ENCODE data around the gene DCAF5. TPM values are rescaled to one million over a fixed set of nuclear protein-coding genes. Genes with fewer than 3 reads are reported as not detected.
A peak's percentile ranks its signal among the peaks of the same experiment; 100 is the strongest.

The DCAF5 gene
- total RNA-seq, 1 experiment from 2014 or later: 19.6 TPM

DNA sequence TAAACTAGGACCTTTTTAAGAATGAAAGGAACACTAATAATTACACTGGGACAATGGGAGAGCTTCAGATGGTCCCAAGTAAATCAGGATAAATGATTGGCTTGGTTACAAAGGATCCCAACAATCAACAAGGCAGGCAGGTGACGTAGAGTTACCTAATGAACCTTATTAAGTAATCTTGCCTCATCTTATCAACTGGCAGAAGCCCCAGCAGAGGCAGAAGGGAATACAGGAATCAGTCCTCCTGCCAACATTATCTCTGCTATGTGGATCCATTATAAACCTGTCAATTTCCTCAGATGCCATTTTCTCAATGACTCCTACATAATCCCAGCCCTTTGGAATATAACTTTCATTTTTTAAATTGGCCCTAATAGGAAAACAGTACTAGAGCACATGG lies 11.4 kb downstream of the DCAF5 start:
- DNase-seq (ENCODE audit: low read depth): no peak

DNA sequence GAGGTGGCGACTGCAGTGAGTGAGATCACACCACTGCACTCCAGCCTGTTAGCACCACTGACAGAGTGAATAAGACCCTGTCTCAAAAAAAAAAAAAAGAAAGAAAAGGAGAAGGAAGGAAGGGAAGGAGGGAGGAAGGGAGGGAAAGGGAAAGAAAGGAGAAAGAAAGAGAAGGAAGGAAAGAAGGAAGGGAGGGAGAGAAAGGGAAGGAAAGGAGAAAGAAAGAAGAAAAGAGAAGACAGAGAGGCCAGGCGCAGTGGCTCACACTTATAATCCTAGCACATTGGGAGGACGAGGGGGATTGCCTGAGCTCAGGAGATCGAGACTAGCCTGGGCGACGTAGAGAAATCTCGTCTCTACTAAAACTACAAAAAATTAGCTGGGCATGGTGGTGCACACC lies 13.2 kb downstream of the DCAF5 start:
- no peak for DNase-seq (ENCODE audit: low read depth)

DNA sequence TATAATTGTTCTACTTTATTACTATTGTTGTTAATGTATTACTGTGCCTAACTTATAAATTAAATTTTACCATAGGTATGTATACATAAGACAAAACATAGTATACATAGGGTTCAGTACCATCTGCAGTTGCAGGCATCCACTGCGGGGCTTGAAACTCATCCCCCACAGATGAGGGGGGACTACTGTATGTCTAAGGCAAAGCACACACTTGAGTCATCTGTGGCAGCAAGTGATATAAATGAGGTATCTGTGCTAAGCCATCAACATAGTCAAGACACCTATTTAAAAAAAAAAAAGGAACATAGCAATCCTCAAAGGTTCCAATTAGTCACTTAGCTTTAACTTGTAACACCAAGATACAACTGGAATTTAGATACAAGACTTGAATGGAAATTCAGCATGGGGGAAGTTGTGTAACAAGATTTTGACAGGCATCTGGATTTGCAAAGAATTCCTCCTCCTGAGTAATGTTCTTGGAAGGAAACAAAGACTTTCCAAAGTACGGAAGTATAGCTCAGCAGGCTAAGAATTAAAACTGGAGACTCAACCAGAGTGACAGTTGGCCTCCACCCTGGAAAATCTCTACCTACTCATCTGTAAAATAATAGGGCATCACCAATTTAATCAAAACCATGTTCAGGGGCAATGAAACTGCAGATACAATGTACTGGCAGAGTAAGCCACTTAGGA lies 14.9 kb downstream of the DCAF5 start:
- peak; percentile 50 for DNase-seq (ENCODE audit: low read depth)

DNA sequence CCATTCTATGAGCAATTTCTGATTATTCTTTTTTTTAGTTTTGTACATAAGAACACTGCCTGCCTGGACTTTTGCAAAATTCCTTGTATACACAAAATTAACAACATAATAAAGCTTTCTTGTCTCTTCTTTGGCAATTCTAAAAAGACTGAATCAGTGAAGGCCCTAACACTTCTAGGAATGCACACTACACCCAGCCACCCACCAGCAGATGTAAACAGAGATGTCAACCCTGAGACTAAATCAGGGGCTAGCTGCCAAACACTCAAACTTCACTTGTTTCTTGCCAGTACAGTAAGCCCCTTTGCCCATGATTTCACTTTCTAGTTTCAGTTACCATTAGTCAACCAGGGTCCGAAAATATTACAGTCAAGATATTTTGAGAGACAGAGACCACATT lies 15.5 kb downstream of the DCAF5 start:
- no peak for DNase-seq (ENCODE audit: low read depth)

DNA sequence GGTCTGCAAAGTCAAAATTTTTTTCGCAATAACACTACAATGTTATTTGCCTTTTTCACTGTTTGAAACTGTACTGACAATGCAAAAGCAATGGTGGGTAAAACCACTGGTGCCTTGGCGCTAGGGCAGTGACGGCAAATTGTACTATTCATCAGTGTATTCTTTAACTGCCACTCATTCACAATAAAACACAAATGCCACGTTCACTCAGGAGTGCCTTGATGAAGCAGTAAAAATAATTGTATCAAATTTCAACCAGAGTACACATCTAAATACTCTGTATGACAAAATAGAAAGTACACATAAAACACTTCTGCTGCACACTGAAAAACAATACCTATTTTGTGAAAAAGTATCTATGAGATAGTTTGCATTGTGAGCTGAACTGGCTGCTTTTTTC lies 17.8 kb downstream of the DCAF5 start:
- DNase-seq (ENCODE audit: low read depth): no peak

DNA sequence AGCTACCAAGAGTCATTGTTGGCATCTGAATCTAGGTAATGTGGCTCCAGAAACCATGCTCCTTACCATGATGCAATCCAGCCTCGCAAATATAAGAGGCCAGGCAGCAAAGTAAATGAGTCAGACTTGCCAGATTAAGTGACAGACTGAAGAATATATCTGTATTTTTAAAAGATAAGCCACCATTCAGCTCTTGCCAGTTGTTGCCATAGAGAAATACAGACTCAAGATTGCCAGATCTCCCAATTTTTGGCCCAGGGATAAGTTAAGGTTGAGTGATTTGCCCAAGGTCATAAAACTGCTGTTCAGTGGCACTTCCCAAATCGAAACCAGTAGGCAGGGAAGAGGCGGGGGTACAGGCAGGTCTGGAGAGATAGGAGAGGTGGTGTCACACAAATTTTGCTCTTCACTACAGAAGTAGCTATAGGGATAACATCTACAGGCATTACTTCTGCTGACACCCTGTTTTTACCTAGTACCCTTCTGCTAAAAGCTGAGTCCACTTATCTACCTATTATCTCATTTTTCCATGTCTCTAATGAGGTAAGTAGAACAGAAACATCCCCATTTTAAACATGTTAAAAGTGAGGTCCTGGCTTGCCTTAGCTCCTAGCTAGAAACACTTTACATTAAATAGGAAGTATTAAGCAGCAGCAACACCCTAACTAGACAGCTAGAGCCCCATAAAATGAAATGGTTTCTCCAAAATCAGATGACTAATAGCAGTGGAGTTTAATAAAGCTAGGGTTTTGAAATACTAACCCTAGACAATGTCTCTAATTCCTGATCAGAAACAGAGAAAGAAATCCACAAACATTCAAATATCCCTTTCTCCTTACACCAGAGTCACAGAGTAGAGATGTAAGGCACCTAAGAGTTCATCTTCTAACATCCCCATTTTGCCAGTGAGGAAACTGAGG lies 19.5 kb downstream of the DCAF5 start:
- DNase-seq (ENCODE audit: low read depth): peak; percentile 70

DNA sequence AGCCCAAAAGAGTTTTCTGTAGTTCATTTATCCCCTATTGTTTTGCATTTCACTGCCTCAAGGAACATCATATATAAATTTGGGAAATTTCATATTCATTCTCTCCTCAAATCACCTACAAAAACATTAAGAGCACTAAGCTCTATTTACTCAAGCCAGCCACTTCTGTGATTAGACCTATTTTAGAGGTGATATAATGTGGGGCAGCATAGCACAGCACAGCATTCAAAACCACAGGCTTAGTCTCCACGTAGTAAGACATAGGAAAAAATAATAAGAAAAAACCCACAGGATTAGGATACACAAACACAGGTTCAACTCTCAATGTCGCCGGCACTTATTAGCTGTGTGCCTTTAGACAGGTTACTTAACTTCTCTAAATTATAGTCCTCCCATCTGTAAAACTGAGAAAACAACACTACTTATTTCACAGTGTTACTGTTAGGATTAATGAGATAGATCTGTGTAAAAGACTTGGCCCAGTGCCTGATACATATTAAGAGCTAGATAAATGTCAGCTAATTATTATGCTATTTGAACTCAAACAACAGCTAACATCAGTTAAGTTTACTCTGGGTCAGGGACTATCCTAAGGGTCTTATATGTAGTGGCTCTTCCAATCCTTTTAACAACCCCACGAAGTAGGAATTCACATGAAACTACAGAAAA lies 20.3 kb downstream of the DCAF5 start:
- no peak for DNase-seq (ENCODE audit: low read depth)

DNA sequence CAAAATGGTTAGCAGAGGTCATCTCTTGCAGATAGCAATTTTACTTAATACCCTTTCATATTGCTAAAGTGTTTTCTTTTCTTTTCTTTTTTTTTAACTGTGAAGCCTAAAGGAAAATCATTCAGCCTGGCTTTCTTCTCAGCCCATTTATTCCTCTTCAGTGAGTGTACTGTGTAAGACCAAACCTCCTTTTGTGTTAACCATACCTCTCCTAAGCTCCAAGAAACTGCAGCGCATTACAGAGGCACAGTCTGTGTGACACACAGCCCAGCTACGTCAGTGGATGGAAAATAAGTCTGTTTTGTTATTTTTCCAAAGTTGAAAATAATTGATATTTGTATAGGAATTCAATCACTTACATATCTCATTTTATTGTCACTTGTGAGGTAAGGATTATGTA lies 21.7 kb downstream of the DCAF5 start:
- no peak for DNase-seq (ENCODE audit: low read depth)

DNA sequence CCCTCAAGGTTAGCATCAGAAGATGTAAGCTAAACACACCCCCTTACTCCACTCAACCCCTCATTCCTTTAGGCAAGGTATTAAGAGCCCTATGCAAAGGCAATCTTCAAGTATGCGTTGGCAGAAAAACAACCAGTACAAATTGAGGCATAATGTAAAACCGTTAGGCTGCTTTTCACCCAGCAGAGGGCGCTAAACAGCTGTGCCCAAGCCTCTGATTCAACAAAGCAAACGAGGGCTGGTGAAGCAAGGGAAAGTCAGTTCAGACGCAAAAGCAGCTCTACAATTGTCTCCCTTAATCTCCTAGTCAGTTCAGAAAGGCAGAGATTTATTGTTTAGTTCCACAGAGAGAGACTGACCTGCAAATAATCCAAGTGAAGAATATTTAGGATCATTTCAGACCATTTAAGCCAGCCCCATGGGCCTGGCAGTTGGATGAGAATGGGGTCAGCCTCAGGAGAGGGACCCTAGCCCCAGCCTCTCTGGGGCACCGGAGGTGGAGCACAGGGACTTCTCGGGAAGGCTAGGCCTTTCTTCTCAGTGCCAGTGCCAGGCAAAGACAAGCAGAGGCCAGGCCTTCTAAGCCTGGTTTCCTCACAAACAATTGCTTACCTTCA lies 23.5 kb downstream of the DCAF5 start:
- peak; percentile 78 for DNase-seq (ENCODE audit: low read depth)

DNA sequence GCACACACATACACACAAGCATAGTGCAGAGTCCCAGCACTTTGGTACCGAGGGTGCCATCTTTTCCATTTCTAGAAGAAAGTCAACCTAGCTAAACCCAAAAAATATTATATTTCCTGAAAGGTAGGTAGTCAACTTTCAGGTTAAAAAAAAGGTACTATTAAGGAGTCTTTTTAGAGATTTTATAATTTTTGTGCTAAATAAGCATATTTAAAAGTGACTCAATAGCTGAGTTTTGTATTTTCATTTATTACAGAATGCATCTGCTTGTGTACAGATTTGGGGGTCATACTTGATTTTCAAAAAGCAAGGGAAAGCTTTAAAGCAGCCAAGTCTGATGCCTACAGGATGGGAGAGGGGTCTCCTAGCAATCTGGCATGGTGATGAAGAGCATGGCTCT lies 34.6 kb downstream of the DCAF5 start:
- DNase-seq (ENCODE audit: low read depth): no peak

DNA sequence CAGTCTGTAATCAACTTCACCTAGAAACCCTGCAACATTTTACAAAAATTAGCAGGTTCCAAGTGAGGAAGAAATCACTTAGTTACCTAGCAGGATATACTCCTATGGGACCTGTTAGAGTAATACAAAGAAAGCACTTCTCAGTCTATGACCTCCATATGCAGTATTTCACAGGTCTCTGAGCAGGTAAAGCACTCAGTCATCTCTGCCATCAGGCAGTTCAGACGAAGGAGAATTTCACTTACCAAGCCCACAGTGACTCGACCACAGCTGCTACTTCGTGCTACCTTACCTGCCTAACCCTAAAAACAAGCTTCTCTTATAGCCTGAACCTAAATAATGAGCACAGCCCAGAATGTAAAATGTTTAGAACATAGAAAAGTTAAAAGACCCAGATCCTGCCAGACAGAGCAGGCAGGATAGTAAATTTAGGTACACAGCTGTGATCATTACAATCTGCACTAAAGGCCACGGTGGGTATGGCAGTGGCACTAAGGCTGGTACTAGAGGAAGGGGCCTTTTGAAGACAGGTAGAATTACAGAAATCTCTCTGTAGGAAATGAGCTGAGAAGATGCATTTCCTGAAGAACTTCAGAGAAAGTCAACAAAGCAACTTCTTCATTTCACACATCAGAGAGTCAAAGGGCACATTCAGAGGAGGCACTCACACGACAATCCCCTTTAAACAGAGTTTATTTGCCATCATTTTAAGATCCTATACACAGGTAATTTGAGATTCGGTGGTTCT lies 35.7 kb downstream of the DCAF5 start:
- DNase-seq (ENCODE audit: low read depth): no peak

DNA sequence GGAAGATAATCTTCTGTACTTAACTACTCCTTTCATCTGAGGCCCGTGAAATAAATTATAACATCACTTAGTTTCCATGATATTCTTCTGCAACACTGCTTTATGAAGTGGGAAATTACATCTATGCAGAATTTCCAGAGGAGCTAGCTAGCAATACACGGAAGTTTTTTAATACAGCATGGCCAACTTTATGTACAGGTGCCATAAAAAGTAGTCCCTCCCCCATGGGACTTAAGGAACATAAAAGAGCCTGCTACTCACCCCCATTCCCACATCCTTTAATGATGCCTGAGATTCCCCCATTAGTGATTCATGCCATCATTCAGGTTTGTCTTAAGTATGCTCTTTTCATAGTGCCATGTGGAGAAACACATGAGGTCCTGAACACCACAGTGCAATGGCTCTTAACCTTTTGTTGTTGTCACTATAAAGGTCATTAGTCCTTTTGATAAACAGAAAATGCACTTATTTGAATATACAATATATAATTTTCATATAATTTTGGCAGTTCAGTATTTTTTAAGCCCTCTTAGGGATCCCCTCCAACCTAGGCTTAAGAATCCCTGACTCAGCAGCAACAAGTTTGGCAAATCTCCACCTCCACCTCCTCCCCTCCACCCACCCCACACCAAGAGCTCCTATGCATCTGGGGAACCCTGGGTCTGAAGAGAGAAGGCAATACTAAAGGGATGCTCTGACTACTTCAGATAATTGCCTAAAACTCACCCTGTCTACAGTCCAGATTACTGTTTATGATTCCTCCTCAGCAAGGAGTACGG lies 37.3 kb downstream of the DCAF5 start:
- DNase-seq (ENCODE audit: low read depth): no peak

DNA sequence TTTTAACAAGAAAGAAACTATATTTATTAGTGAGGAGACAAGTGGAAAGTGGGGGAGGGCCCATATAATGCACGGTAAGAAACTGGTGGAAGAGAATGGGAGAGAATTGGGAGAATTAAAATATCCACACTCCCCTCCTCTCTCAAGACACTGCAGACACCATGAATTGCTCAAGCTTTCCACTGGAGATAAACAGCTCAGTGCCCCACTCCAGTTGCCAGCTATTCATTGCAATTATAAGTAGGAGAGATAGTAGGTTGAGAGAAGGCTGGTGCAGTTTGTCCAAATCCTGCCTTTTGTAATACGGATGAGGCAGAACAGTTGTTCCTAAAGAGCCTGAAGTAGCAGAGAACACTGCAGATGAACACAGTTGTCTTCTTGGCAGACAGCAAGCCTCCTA lies 38.2 kb downstream of the DCAF5 start:
- DNase-seq (ENCODE audit: low read depth): no peak

DNA sequence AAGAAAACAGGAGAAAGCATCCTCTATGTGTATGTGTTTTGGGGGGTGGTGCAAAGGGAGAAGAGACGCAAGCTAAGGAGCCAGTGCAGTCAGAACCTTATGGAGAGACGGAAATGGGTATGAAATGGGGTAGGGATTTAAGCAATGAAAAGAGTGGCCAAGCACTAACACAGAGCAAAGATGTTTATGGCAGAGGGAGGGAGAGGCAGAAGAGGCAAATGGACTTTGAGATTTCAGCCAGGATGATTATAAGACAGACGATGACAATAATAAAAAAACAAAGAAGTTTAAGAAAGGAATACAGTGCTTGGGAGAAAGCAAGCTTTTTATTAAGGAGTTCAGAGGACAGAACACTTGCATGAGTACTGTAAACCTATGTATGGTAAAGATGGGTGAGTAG lies 44.6 kb downstream of the DCAF5 start:
- DNase-seq (ENCODE audit: low read depth): no peak

DNA sequence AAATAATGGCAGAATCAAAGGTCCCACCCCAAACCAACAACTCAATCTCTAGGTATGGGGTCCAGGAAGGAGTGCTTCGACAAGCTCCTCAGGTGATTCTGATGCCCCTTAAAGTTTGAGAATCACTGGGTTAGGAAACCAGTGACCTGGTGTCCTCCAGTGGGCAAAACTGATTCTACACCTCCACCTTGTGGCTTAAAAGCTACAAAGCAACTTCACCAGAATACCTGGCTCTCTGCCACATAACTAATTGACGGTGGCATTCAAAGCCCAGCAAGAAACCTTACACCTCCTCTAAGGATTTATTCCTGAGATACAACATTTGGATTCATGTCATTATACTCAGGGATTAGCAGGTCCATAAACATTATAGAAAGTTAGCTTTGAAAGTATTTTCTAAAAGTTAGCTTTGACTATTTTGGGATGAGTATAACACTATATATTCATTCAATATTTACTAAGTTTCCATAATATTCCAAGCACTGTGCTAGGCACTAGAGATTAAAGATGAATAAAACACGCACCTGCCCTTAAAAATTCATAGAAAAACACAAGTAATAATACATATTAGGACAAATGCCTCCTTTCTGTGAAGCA lies 45.4 kb downstream of the DCAF5 start:
- peak; percentile 67 for DNase-seq (ENCODE audit: low read depth)

DNA sequence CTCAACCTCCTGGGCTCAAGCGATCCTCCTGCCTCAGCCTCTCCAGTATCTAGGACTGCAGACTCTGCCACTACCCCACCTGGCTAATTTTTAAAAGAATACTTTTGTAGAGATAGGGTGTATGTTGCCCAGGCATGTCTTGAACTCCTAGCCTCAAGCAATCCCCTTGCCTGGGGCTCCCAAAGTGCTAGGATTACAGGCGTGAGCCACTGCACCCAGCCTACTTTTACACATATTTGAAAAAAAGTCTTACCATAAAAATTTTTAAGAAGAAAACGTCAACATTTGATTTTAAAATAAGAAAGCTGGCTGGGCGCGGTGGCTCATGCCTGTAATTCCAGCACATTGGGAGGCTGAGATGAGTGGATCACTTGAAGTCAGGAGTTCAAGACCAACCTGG lies 46.5 kb downstream of the DCAF5 start:
- DNase-seq (ENCODE audit: low read depth): no peak

DNA sequence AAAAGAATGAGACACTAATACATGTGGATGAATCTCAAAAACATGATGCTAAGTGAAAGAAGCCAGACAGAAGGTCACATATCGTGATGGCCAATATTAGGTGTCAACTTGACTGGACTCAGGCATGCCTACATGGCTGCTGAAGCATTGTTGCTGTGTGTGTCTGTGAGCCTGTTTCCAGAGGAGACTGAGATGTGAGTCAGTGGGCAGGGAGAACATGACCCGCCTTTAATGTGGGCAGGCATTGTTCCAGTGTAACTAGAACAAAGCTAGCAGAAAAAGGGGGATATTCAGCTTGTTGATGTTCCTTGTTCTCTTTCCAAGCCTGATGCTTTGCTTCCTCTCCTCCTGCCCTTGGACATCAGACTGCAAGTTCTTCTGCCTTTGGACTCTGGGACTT lies 47.6 kb downstream of the DCAF5 start:
- DNase-seq (ENCODE audit: low read depth): peak; percentile 76

DNA sequence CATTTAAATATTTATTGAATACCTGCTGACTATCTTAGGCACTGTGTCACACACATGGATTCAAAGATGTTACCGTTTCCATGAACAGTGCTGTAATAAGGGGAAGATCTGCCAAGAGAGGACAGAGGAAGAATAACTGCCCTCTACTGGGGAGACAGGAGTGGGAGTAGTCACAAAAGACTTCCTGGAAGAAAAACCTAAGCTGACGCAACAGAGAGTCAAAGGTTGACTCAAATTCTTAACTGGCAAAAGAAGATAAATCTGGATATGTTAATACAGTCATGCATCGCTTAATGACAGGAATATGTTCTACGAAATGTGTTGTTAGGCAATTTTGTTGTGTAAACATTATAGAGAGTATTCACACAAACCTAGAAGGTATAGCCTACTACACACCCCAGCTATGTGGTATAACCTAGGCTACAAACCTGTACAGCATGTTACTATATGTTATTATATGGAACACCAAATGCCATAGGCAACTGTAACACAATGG lies 51.5 kb downstream of the DCAF5 start:
- DNase-seq (ENCODE audit: low read depth): peak; percentile 76

DNA sequence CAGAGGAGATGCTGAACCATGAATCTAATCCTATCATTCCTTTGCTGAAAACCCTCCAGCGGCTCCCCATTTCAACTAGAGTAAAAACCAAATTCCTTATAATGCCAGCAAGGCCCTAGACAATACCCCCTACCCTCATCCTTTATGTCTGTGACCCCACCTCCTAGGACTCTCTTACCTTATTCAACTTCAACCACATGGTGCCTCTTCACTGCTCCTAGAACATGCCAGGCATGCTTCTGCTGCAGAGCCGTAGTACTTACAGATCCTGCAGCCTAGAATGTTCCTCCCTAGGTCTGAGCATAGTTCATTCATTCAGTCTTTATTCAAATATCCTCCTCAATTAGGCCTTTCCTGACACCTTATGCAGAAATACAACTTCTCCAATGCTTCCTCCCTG lies 54.9 kb downstream of the DCAF5 start:
- DNase-seq (ENCODE audit: low read depth): no peak

Measured in LHCN-M2 (cell line).